ENCODE results near the gene PTPRT.

Gene PTPRT

DNA sequence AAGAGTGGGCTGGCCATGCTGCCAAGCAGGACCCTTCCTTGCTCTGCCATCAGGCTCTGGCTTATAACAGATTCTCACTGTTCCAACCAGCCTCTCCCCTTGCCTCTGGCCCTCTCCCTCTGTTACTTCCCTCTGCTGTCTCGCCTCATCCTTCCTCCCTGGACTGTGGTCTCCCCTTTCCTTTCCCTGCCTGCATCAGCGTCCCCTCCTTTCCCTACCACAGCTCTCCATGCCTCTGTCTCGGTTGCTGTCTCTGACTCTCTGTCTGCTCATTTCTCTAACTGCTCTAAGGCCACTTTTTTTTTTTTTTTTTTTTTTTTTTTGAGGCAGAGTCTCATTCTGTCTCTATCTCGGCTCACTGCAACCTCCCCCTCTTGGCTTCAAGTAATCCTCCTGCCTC lies 173.4 kb downstream of the PTPRT start:
- no peak for DNase-seq

DNA sequence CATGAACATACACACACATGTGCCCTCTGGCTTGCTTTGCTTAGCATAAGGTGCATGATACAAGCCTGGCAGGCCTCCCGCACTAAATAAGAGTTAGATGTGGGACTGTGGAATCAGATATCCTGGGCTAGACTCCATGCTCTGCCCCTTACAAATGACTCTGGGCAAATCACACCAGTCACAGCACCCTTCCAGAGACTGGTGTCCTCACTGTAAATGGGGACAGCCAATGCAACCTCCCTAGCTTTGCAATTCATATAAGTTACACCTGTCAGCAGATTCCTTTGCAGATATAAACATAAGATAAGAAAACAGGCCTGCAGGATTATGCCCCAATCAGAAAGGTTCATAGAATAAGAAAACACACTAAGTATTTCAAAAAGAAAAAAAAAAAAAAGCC lies 174.1 kb downstream of the PTPRT start:
- DNase-seq, result no peak

DNA sequence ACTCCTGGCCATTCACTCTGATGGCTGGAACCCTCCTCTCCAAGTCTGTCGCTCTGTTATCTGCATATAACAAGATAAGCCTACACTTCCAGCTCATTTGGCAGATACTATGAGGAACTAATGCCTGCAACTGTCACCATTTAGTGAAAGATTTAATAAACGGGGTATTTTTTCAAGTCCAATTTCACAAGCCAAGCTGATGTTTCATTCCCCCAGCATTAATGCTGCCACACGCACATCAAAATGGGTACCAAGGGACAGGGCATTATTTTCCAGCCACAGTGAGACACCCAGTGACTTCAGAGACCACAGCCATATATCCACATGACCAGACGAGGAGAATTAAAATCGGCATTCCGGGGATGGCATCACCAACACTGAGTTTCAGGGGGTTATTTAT lies 175.5 kb downstream of the PTPRT start:
- no peak for DNase-seq

DNA sequence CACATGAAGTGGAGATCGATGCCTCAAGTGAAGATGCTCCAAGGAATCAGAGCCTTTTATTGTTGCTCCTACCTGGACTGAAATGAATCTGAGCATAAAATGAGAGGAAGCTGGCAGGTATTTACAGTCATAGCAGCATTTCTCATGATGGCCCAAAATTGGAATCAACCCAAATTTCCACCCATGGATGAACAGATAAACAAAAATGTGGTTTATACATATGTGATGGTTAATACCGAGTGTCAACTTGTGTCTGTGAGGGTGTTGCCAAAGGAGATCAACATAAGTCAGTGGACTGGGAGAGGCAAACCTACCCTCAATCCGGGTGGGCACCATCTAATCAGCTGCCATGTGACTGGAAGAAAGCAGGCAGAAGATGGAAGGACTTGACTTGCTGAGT lies 178.2 kb downstream of the PTPRT start:
- DNase-seq, result no peak

DNA sequence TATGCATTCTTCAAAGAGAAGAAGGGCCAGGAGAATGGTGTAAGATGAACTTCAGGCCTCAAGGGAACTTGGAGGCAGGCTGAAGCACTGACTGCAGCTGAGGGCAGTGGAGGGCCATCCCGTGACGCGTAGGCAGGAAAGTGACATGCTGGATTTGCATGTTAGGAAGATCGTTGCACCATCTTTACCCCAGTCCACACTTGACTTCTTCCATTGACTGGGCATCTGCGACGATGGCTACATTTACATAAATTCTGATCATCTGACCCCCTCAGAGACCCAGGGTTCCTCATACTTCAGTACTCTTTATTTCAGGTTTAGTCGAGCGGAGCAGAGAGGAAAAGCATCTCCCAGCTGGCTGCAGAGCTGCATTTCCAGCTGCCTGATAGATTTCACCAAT lies 180.2 kb downstream of the PTPRT start:
- DNase-seq, result no peak

DNA sequence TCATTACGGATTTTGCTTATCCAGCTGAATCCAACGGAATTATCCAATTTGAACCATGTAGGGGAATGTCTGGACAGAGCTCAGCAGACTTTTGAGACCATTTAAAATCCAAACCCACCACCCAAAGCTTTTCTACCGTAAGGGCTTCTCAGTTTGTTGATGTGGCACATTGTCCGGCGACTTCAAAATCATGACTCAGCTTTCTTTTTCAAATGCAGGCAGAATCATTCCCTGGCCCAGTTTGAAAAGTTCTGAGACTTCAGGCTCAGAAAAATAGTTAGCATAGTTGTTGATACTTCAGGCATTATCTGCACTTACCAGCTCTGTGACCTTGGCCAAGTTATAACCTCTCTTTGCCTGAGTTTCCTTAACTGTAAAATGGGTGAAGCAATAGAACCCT lies 182.2 kb downstream of the PTPRT start:
- no peak for DNase-seq

DNA sequence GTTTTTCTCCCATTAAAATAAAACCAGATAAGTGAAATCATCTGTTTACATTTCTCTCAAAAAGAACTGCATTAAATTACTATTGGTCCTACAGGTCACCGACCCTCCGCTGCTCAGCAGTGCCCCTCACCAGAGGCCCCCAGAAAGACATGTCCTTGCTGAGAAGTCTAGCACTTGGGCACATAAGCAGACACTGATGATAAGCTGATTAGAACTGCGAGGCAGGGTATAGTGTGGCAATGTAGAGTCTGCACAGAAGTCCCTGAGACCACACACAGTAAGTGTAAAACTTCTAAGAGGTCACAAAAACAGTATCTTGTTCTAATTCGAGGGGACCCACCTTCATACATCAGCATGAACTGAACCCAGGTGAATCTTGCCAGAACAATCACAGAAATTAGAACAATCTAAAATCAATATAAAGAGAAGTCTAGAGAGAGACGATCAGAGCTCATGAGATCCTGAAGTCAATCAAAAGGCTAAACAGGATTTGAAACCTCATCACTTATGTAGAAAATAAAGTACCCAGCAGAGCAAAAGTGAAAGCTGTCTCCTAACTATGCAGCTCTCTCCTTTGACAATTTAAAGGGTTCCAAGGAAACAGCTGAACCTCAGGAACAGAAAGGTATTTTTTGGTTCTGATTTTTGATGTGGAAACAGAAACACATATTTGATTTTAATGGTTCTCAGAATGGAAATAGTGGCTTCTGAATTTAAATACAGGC lies 182.9 kb downstream of the PTPRT start:
- no peak for DNase-seq

DNA sequence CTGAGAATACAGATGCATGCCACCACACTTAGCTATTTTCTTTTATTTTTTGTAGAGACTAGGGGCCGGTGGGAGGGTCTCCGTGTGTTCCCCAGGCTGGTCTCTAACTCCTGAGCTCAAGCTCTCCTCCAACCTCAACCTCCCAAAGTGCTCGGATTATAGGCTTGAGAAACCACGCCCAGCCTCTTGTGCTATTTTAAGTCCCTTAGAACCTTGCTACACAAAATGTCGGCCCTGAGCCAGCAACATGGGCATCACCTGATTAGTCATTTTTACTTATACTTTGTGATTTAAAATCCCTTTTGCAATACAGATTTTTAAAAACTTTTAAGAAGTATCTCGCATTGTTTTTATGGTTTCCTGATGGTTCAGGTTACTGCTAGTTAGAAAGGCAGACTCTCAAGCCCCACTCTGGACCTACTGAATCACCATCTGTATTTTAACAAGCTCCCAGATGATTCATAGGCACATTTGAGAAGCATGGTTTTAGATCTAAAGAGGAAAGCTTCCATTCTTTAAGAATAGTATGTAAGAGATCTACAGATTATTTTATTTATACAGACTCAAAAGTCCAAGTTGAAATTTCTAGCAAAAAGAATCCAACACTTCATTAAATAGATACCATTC lies 186.3 kb downstream of the PTPRT start:
- no peak for DNase-seq

DNA sequence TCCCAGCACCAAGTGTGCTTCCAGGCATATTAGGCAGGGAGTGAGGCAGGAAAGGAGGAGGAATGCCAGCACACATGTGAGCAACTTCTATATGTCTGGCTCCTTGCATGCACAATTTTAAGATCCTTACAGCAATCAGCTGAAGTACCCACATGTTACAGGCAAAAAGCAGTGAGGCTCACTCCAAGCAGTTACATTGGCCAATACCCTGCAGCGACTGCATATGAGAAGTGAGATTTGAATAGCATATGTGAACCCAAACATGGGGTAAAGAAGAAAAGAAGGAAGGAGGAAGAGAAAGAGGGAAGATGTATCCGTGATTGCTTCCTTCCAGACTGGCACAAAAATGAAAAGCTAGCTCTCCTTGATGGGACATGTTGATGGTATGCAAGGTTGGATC lies 193.6 kb downstream of the PTPRT start:
- no peak for DNase-seq

DNA sequence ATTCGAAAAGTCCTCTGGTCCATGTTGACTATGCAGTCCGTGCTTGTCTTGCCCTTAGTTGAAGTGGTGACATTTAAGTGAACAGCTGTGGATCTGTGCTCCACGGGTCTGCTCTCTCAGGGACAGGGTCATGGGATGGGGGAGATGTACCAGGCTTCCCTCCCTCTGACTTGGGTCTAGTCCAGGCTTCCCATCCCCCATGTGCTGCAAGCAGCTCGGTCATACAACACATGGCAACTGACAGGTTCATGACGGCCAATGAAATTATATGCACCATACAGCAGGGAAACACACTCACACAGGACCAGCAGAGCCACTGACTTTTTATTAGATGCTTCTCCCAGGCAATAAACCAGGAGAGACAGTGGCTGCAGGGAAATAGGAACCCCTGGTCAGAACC lies 201.4 kb downstream of the PTPRT start:
- DNase-seq, result no peak

DNA sequence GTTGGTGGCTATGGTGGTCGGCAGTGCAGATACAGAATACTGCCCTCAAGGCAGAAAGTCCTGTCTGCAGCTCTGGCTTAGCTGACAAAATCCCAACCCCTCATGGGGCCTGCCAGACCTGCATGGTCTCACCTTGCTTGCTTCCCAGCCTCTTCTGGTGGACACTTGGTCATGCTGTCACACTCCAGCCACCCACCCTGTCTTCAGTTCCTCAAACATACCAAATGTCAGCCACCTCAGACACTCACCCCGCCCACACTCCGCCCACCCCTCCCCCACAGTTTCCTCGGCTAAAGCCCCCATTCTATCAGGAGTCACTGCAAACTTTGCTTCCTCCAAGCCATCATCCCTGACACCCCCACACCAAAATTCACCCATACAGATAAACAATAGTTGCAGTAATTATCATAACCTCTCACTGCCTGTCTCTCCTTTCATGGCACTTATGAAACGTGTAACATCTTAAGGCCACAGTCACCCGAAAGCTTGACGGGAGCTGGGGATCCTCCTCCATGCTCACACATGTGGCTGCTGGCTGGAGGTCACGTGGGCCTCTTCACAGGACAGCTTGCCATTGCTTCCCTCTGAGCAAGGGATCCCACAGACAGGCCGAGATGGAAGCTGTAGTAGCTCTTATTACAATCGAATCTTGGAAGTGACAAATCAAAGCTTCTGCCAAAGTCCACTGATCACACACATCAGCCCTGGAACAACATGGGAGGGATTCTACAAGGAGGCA lies 202.2 kb downstream of the PTPRT start:
- DNase-seq, result no peak

DNA sequence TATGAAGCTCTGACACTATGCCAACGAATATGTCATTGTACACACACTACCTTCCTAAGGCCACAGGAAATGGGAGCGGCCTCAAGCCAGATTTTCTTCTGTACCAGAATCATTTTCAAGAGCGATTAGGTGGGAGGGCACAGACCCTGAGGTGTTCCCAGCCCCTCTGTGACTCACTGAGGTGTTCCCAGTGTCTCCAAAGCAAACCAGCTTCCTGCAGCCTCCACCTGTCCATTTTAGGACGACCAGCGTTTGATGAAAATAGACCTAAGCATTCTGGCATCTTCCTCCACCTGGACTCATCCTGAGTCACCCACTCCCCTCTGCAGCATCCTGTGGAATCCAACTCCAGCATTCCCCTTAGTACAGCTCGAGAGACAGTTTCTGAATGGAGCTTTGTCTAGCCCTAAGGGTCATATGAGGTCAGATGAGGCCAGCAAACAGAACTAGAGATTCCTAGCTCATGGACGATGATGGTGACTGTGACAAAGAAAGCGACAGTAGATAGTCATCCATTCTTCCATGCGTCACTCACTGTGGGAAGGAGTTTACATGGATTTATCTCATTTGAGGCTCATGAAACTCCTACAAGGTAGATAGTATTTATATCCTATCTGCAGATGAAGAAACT lies 203.4 kb downstream of the PTPRT start:
- DNase-seq, result no peak

DNA sequence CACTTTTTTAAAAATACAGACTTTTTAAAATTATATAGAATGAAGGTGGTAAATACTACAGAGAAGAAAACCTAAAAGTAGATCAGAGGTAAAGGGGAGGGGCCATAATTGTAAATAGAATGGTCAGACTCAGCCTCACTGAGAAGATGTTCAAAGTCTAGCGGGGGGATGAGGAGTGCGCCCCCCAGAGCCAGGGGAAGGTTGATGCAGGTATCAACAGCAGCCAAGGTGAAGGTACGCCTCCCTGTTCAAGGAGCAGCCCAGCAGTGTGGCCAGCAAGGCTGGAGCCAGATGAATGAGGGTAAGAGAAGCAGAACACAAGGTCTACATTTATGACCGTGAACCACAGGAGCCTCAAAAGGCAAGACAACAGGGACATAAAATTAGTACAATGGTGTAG lies 204.1 kb downstream of the PTPRT start:
- DNase-seq, result no peak

DNA sequence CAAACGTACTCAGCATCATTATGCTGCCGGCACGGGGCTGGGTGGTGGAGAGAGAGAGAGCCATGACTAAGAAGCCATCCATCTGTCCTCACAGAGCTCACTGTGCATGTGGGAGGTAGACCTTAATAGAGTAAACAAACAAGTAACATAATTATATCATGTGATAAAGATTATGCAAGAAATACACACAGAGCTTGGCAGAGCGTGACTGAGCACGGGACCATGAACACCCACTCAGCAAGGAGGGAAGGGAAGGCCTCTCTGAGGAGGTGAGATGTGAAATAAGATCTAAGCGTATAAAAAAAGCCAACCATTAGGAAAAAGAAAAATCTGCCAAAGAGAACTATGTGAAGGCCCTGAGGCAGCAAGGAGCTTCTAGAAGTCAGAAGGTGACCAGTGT lies 207.5 kb downstream of the PTPRT start:
- DNase-seq, result no peak

DNA sequence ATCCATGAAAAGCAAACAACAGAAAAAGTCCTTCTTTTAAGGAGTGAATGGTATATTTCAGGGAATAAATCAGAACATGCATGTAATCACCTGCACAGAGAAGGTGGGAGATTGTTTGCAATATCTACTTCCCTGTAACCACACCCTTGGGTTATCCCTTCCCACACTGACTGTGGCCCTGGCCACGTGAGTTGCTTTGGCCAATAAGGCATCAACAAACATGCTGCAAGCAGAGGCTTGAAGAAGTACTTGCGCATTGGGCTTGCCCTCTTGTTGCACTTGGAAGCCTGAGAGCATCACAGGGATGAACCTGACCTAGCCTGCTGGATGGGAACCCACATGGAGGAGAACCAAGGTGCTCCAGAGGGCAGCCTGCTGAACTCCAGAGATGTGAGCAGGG lies 208.5 kb downstream of the PTPRT start:
- DNase-seq, result no peak

DNA sequence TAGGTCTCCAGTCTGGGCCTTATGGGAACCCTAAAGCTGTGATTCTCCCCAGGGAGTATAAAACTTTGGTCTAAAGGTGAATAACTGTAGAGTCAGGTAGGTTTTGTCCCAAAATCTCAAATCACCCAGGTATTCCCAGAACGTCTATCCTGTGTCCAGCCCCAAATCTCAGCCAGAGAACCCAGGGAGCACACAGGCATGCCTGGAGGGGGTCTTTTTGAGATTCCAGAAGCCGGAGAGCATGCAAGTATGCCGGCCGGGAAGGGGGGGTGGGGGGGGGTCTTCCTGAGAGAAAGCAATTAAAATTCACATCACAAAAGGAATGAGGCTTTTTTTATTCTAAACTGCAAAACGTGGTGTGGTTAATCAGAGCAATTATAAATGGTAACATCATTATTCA lies 210.0 kb downstream of the PTPRT start:
- no peak for DNase-seq

DNA sequence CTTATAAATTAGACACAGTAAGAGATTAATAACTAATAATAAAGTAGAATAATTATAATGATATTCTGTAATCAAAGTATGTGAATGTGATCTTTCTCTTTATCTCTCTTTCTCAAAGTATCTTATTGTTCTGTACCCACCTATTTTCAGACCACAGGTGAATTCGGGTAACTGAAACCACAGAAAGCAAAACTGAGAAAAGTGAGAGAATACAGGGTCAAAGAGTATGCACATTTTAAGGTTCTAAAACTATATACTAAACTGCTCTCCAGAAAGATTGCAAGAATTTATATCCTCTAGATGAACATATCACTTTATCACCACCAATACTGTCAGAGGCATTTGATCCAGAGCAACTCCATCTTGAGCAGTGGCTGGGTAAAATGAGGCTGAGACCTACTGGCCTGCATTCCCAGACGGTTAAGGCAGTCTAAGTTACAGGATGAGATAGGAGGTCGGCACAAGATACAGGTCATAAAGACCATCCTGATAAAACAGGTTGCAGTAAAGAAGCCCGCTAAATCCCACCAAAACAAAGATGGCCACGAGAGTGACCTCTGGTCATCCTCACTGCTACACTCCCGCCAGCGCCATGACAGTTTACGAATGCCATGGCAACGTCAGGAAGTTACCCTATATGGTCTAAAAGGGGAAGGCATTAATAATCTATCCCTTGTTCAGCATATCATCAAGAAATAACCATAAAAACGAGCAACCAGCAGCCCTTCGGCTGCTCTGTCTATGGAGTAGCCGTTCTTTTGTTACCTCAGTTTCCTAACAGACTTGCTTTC lies 211.3 kb downstream of the PTPRT start:
- DNase-seq, result no peak

DNA sequence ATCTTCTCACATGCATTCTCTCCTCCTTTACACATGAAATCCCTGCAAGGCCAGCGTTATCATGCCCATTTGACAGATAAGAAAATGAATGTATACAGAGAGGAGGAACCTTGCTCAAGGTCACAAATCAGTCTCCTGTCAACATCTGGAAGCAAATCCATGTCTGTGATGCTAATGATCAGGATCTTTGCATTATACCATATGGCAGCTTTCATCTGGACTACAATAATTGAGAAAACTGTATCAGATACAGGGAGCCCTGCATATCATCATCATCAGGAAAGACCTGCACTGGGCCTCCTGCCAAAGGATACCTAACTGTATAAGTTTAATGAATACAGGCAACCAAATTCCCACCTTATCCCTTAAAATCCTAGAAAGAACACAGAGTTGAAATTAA lies 213.7 kb downstream of the PTPRT start:
- DNase-seq, result no peak

DNA sequence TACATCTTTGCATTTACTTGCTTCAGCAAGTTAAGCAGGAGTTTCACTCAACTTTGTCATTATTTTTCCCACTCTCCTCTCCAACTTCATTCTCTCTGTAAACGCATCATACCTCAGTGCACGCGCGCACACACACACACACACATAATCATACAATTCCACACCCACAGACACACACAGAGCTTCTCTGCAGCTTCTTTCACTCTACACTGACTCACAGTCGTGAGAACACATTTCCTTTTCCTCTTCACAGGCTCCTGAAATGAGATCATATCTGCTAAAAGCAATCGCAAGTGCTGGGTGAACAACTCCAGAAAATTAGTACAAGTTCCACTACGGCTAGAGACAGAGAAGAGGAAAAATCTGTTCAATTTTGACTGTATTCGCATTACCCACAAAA lies 215.4 kb downstream of the PTPRT start:
- DNase-seq, result no peak

DNA sequence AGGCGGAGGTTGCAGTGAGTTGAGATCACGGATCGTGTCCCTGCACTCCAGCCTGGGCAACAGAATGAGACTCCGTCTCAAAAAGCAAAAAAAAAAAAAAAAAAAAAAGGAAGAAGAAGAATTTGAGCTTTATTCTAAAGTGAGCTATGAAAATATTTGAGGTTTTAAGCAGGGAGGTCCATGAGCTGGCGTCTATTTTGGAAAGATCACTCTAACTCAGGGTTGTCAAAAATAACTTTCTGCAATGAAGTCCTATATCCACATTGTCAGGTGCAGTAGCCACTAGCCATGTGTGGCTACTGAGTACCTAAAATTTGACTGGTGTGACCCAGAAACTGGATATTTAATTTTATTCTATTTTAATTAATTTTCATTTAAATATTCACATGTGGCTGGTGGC lies 217.1 kb downstream of the PTPRT start:
- DNase-seq, result no peak

DNA sequence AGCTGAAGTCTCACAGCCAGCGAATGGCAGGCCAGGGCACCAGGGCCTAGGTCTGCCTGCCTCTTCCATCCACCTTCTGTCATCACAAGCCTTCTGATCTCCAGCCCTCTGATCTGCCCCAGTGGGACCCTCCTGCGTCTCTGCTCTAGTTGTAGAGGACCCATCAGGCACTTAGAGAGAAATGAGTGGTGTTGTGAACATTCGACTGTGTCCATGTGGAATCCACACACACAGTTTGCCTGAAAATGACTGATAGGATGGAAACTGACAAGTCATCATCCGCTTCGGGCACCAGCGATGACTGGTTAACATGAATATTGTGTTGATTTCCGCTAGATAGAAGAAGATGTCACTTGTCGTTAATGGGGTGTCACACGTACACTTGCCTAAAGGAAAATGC lies 221.0 kb downstream of the PTPRT start:
- DNase-seq, result no peak

DNA sequence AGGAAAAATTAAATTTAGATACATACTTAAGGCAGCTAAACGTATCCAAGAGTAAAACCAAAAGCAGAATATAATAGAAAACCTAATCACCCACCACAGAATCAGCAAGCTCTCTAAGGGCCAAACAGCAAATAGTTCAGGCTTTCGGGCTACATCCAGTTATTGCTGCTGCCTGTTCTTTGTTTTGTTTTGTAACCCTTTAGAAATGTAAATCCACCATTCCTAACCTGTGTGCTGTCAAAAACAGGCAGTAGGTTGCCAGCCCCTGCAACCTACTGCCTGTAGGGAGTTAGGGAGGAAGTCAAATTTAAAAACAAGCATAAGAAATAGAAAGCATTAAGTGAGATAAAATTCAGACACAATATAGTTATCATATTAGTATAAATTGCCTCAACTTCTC lies 225.9 kb downstream of the PTPRT start:
- DNase-seq, result no peak

DNA sequence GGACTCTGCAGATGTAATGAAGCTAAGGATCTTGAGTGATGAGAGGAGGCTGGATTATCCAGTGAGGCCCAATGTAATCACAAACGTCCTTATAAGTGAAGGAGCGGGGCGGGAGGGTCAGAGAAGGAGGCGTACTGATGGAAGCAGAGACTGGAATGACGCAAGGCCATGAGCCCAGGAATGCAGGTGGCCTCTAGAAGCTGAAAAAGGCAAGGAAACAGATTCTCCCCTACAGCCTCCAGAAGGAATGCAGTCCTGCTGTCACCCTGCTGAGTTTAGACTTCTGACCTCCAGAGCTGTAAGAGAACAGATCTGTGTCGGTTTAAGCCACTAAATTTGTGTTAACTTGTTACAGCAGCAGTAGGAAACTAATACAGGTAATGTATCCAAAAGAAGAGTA lies 227.9 kb downstream of the PTPRT start:
- DNase-seq, result no peak

All from stimulated activated CD4-positive, alpha-beta T cell treated with anti-CD3 and anti-CD28 coated beads, Interleukin-2, amount 100 ng/mL, for 24 hours (primary cell).